Mucosa of descending colon (tissue), 3 donors: Measurements from ENCODE around the gene SNRNP40. TPM values are rescaled to one million over a fixed set of nuclear protein-coding genes. Genes with fewer than 3 reads are reported as not detected.

Experiments
- ATAC-seq: fragments of 200-7000 bp; cut with Tn5 transposase; one replicate; pipeline ENCODE4 v1.9.1; 2020; ENCODE audit warnings: mild to moderate bottlenecking, moderate library complexity
- DNase-seq, 3 donors: peaks; one replicate each; pipeline ENCODE4 v3.0.0-alpha.2; 2020
- H3K36me3 ChIP-seq: fragments of 200-600 bp; one replicate; pipeline ENCODE4 v1.8.0; 2021; ENCODE audit warnings: low read depth, mild to moderate bottlenecking
- H3K4me1 ChIP-seq: fragments of 200-600 bp; one replicate; pipeline ENCODE4 v1.8.0; 2021; ENCODE audit warnings: low read depth, mild to moderate bottlenecking
- H3K4me3 ChIP-seq: fragments of 200-600 bp; one replicate; pipeline ENCODE4 v1.8.0; 2021; ENCODE audit warnings: mild to moderate bottlenecking
- H3K9me3 ChIP-seq: fragments of 200-600 bp; one replicate; pipeline ENCODE4 v1.8.0; 2021; ENCODE audit warnings: mild to moderate bottlenecking
- CTCF ChIP-seq: fragments of 200-600 bp; IDR thresholded peaks from one replicate; pipeline ENCODE4 v1.8.0; 2022; ENCODE audit warnings: antibody characterized with exemption, mild to moderate bottlenecking
- intact Hi-C, 2 donors: fragments of 100-400 bp; cut with DNase I in 1 of 2; cut with micrococcal nuclease in 1 of 2; formaldehyde crosslinking; loops; one replicate each; pipeline versions ENCODE4 v1.11.0 to v1.11.1; 2022; cut with DNase I, micrococcal nuclease
- total RNA-seq, 3 donors: library from RNA; stranded (reverse); fragmentation: NEBNext Ultra II Directional in 2 of 3; extraction: Animal tissue kit (Norgen Biotek cat#: 25700) in 2 of 3; gene quantifications; one replicate each; pipeline versions ENCODE4 v1.2.1 to v1.2.4, GENCODE V29; 2021 to 2023
- donor health status: DM: no; HTN: no; CAD: no; lungs with moderate emphysema.
- donor health status: DM: no; HTN: no; CAD: no.
- donor health status: DM: no; HTN: yes; CAD: no.

SNRNP40 gene
- total RNA-seq, 3 donors from 2014 or later: 22.9 to 33.4 (median 29.5) TPM

GRCh38 chr1:31310198-31310597, 13.6 kb upstream of the SNRNP40 start:
- no peaks in the 10 kb centered on the region for H3K9me3 ChIP-seq
- ATAC-seq (no peak), DNase-seq (no peak)
- intact Hi-C loops: no loop called here
- H3K4me3 ChIP-seq: no peak overlapping the region
- peaks cover 6% of the 10 kb centered on the region for H3K36me3 ChIP-seq
- no peak for TF ChIP-seq CTCF
- H3K4me1 ChIP-seq: no peaks in the 10 kb centered on the region

- TF ChIP-seq CTCF: no peak
- DNase-seq (no peak), ATAC-seq (no peak)
- Histone ChIP-seq H3K36me3 (peaks cover 6% of the 10 kb centered on the region), H3K4me3 (no peak overlapping the region), H3K9me3 (no peaks in the 10 kb centered on the region), H3K4me1 (no peaks in the 10 kb centered on the region)
- intact Hi-C loops: no loop called here
Measured at GRCh38 chr1:31308036-31308435, 11.4 kb upstream of the SNRNP40 start.

GRCh38 chr1:31306278-31306677, 9.7 kb upstream of the SNRNP40 start:
- DNase-seq (no peak), ATAC-seq (peak; percentile 41)
- H3K4me1 ChIP-seq: no peaks in the 10 kb centered on the region
- no peak for TF ChIP-seq CTCF
- H3K4me3 ChIP-seq: no peak overlapping the region
- H3K9me3 ChIP-seq: no peaks in the 10 kb centered on the region
- intact Hi-C loops: no loop called here
- peaks cover 2% of the 10 kb centered on the region for H3K36me3 ChIP-seq

GRCh38 chr1:31302709-31303441, 6.3 kb upstream of the SNRNP40 start:
- TF ChIP-seq CTCF: no peak
- intact Hi-C loops: no loop called here
- ATAC-seq (no peak), DNase-seq (no peak)
- Histone ChIP-seq H3K9me3 (no peaks in the 10 kb centered on the region), H3K4me1 (peaks cover 6% of the 10 kb centered on the region), H3K4me3 (no peak overlapping the region), H3K36me3 (no peaks in the 10 kb centered on the region)

GRCh38 chr1:31300193-31300592, 3.6 kb upstream of the SNRNP40 start:
- Histone ChIP-seq H3K4me3 (no peak overlapping the region), H3K36me3 (no peaks in the 10 kb centered on the region), H3K9me3 (no peaks in the 10 kb centered on the region), H3K4me1 (peaks cover 17% of the 10 kb centered on the region)
- intact Hi-C loops: no loop called here
- TF ChIP-seq CTCF: no peak
- DNase-seq: no peak
- no peak for ATAC-seq
